Mucosa of gallbladder (tissue), 1 donor: ENCODE data around the gene PLXNB3. TPM values are rescaled to one million over a fixed set of nuclear protein-coding genes. Genes with fewer than 3 reads are reported as not detected.

Experiments
- DNase-seq: peaks from one replicate; pipeline ENCODE4 v3.0.0-alpha.2; 2020; ENCODE audit warnings: low spot score
- total RNA-seq: library from RNA; stranded (reverse); gene quantifications from one replicate; pipeline ENCODE4 v1.2.1, GENCODE V29; 2021
- donor health status: DM: no; HTN: no; CAD: no.

PLXNB3 gene
- total RNA-seq, 1 donor from 2014 or later: 65.3 TPM

GRCh38 chrX:153773741-153774575 is 9.9 kb downstream of the PLXNB3 start:
- no peak for DNase-seq

- no peak for DNase-seq
Measured at GRCh38 chrX:153774576-153775292, 10.7 kb downstream of the PLXNB3 start.

GRCh38 chrX:153775293-153776119 is 11.5 kb downstream of the PLXNB3 start:
- DNase-seq: no peak

- DNase-seq: no peak
Measured at GRCh38 chrX:153776120-153776599, 12.1 kb downstream of the PLXNB3 start.

GRCh38 chrX:153776611-153777045 is 12.6 kb downstream of the PLXNB3 start:
- no peak for DNase-seq

- no peak for DNase-seq
Measured at GRCh38 chrX:153777261-153778090, 13.4 kb downstream of the PLXNB3 start.

GRCh38 chrX:153778181-153778580 is 14.1 kb downstream of the PLXNB3 start:
- no peak for DNase-seq

- no peak for DNase-seq
Measured at GRCh38 chrX:153778684-153779101, 14.6 kb downstream of the PLXNB3 start.

GRCh38 chrX:153779891-153780677 is 16.0 kb downstream of the PLXNB3 start:
- DNase-seq: no peak

GRCh38 chrX:153780678-153781427 is 16.8 kb downstream of the PLXNB3 start, which contains the start of gene SRPK3:
Gene SRPK3 (plus strand): TSS chrX:153781041. CDS start chrX:153781087, 46 bp downstream.
- DNase-seq: no peak

GRCh38 chrX:153781428-153782047 is 17.5 kb downstream of the PLXNB3 start:
- no peak for DNase-seq

GRCh38 chrX:153782313-153782712 is 18.3 kb downstream of the PLXNB3 start:
- no peak for DNase-seq

GRCh38 chrX:153782871-153783270 is 18.8 kb downstream of the PLXNB3 start:
- no peak for DNase-seq

- DNase-seq: no peak
Measured at GRCh38 chrX:153783378-153784013, 19.4 kb downstream of the PLXNB3 start.

- DNase-seq: no peak
Measured at GRCh38 chrX:153784325-153784967, 20.4 kb downstream of the PLXNB3 start.

- DNase-seq: no peak
Measured at GRCh38 chrX:153786669-153787068, 22.6 kb downstream of the PLXNB3 start.

- no peak for DNase-seq
Measured at GRCh38 chrX:153789654-153790053, 25.6 kb downstream of the PLXNB3 start.
